ENCODE data around the gene LIN52.

LIN52 gene

DNA sequence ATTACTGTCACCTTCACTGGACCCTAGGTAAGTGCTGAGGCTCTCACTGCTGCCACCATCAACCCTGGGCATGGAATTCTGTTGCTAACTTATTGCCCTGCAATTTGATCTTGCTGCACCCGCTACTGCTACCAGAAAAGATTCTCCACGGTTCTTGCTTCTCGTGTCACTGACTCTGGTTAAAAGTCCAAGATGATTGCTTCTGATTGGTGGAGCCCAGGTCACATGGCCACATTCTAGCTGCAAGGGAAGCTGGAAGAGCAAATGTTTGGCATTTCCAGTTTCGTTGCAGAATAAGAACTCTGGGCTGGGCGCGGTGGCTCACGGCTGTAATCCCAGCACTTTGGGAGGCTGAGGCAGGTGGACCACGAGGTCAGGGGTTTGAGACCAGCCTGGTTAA, 147.0 kb downstream of the LIN52 start:
- in situ Hi-C loops (cut with MboI; ENCODE audit: low sequenced_read_pairs) = no loop called here

DNA sequence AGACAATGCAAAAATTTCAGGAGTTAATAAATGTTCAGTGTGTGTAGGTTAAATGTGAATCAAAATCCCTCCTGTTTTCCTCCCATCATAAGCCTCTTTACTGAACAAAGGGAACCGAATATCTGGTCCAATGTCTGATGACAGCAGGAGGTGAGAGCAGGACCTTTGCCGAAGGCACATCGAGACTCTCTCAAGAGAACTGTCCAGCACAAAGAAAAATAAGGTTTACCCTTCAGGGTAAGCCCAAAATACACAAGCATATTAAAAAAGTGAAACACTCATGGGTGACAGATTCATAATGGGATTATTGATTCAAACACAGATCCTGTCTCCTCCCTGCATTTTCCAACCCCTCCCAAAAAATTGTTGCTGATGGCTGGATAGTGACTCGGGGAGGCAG, 150.3 kb downstream of the LIN52 start:
- in situ Hi-C loops (cut with MboI; ENCODE audit: low sequenced_read_pairs) = no loop called here

DNA sequence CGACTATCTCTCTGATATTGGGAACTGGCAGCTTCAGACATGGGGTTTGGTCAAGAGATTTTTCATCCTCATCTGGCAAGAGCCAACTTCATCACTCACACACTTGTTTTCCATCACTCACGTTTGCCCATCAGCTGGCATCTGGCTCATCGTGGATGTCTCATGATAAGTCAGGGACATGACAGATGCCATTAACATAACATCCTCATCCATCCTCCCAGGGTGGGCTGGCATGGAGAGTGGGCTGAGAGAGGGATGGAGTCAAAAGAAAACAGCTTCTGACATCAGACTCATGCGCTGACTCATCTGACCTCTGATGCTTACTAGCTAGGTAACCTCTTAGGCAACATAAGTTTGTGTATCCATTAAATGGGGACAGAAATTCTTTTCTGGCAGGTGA, 152.7 kb downstream of the LIN52 start:
- in situ Hi-C loops (cut with MboI; ENCODE audit: low sequenced_read_pairs) = no loop called here

DNA sequence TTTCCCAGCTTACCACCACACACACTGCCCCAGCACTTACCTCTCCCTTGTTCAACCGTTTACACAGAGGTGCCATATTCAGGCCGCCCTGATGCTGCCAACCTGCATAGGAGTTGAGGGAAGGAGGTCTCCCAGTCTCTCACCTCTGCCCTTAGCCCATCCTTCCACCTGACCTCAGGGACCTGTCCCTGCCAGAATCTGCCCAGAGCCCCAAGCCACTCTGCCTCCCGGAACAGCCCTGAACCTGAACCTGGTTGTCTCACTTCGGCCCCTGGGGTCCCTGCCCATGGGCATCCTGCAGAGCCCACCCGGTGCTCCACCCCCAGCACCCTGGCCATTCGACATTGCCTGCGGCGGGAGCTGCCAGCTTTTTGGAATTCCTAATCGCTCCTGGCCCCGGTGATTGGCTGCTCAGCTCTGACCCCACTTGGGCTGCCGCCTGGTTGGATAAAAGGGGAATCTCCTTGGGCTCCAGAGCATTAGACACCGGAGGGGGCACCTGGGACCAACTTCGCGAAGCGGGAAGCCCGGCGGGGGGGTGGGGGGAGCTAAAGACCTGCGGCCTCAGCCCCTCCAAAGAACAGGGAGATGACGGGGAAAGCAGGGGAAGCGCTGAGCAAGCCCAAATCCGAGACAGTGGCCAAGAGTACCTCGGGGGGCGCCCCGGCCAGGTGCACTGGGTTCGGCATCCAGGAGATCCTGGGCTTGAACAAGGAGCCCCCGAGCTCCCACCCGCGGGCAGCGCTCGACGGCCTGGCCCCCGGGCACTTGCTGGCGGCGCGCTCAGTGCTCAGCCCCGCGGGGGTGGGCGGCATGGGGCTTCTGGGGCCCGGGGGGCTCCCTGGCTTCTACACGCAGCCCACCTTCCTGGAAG, 154.5 kb downstream of the LIN52 start, which contains the start of gene VSX2:
Gene VSX2, plus strand, starts transcription at position 476 of the 874 bp plus-strand sequence. Its CDS starts 113 bp downstream, at position 589.
- in situ Hi-C loops (cut with MboI; ENCODE audit: low sequenced_read_pairs) = no loop called here

DNA sequence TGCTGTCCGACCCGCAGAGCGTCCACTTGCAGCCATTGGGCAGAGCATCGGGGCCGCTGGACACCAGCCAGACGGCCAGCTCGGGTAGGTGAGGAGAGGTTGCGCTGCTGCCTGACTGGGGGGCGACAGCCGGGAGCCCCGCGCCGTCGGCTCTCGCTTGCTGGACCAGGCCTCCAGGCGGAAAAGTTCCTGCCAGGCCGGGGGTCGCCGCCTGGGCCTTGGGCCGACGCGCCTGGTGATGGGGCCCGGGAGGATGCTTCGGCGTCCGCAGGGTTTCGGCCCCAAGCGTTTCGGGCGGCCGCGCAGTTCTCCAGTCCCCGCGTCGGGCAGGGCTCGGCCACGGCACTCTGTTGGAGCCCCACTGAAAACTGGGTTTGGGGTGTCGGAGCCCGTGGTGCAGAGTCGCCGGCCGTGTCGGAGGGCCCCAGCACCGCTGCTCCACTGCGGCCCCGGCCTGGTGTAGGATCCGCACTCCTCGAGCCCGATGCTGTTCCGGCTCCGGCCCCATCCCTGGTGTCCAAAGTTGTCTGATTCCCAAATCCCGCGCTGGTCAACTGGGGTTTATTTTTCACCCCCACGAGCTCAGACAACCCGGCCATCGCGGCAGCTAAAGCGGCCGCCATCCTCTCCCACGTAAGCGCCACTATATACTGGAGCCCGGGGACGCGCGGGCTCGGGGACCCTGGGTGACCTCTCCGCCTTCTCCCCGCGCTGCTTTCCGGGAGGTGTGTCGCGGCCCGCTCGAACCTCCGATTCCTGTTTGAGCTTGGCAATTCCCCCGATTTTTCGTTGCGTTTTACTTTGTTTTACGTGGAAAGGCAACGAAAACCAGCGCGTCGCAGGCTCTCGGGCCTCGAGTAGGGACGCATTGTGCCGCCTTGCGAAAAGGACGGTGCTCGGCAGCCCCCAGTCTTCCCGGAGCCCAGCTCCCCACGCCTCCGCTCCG, 155.4 kb downstream of the LIN52 start:
- in situ Hi-C loops (cut with MboI; ENCODE audit: low sequenced_read_pairs) = no loop called here

DNA sequence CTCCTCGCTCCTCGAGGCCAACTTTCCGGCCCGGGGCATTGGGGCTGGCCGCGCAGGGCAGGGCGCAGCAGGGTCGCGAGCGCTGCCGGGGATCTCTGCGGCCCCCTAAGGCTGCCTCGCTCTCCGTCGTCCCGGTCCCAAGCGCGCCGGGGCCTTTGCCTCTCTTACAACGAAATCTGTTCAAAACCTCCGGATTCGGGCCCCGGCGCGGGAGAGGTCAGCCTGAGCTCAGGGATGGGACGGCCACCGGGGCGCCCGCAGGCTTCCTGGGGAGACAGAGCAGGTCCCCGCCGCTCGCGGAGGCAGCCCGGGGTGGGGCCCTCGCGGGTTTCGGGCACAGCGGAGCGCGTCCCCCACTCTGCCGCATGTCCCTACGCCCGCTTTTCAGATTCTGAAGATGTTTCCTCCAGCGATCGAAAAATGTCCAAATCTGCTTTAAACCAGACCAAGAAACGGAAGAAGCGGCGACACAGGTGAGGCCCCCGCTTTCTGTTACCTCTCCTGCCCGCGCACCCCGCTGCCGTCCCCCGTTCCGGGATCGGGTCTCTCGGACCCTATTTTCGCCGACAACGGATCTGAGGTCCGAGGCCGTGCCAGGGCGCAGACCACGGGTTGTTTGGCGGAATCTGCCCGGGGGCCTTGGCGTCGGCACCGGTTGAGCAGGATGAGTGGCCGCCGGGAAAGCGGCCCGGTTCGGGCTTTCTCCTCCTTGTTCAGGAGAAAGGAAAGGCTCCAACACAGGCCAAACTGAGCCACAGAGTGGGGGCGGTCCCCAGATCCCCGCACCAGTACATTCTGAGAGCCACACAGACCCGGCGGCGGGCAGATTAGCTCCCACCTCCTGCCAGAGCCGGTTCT, 156.3 kb downstream of the LIN52 start:
- in situ Hi-C loops (cut with MboI; ENCODE audit: low sequenced_read_pairs) = no loop called here

DNA sequence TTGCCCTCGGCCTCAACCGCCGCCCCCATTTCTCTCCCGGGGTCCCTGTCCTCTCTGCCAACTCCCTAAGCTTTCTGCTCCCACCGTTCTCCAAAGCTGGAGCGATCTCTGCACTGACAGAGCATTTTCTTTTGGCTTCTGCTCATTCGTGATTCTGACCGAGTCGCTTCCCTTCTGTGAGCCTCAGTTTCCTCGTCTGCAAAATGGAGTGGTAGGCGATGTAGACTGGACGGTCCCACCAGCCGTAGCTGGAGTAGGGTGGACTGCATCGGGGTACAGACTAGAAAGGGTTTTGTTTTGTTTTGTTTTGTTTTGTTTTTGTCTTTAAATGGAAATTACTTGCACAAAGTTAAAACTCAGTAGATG, 156.9 kb downstream of the LIN52 start:
- in situ Hi-C loops (cut with MboI; ENCODE audit: low sequenced_read_pairs) = no loop called here

DNA sequence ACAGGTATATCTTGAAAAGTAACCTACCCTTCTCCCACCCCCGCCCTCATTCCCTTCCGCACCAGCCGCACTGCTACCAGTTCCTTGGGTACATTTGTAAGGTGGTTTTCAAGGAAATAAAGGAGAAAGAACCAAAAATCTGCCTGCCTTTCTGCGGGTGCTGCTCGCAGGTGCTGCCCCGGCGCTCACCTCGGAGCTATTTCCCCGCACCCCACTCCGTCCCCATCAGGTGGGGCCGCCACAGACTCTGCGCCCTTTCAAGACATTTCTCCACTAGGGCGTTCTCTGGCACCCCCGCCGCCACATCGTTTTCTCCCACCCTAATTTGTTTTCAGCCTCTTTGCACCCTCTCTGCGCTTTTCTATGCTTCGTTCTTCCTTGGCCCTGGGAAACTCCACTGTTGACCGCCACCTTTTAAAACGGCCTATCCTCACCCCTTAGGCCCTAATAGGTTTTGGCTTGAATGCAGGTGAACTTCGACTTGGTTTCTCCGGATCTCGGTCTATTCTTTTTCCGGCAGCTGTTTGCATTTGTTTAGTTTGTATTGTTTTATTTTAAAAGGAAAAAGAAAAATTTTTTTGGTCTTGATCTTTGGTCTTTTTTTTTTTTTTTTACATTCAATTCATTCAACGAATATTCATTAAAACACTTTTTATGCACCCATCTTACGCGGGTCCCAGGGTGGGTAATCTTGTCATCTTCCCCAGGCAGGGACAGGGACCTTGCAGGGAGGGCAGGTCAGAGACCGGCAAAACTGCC, 157.4 kb downstream of the LIN52 start:
- in situ Hi-C loops (cut with MboI; ENCODE audit: low sequenced_read_pairs) = no loop called here

DNA sequence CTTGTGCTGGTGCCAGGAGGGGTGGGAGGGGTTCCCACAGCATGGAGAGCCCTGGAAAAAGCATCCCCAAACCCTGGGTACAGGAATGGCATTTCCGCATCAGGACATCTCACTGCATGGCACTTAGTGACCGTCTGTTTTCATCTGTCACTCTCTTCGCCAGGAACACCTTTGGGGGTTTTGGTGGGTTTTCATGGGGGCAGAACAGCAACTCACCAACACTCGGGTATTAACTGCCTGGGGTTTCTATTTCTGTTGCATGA, 158.0 kb downstream of the LIN52 start:
- in situ Hi-C loops (cut with MboI; ENCODE audit: low sequenced_read_pairs) = no loop called here

DNA sequence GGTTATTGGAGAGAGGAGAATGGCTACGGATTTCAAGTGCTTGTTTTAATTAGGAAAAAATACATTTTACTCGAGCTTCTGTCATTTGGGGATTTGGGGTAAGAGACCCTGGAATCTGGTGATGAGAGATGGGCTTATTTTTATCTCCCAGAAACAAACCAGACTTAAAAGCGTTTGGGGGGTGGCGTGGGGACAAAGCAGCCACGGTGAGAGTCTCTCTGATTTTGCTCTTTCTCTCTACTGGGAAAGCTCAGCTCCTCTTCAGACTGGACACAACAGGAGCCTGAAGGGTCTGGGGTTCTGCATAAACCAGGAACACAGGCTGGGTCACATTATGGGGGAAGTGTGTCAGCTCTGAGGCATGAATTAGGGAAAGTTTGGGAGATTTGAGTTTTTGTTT, 158.3 kb downstream of the LIN52 start:
- in situ Hi-C loops (cut with MboI; ENCODE audit: low sequenced_read_pairs) = no loop called here

DNA sequence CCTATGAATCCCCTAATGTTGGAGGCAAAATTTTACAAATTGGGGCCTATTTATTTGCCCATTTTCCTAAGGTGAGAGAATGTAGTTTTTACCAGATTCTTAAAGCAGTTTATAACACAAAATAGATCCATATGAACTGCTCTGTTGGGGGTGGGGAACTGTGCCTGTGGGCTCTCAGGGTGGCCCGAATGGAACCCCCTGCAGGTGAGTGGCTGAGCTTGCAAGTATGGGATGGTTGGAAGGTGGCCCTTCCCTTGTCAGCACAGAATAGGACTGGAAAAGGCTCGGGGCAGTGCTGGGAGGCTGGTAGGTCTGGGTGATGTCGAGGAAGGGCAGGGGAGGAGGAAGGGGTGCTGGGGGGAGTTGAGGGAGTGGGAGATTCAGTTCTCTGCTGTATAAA, 159.4 kb downstream of the LIN52 start:
- in situ Hi-C loops (cut with MboI; ENCODE audit: low sequenced_read_pairs) = no loop called here

DNA sequence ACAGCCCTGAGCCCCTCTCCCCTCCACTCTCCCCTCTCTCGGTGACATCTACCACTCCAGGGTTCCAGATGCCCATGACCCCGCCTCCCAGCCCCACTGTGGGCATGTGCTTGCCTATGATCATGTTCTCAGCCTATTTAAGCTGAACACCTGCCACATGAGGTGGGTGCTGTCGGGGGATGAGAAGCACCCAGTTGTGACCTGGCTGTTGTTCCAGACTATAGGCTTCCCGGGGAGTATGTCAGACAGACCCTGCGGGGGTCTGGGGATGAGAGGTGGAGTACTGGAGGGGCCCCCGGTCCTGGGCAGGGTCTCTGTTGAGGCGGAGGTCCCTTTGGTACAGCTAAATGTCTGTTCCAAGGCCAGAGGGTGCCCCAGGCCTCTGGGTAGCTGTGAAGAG, 160.5 kb downstream of the LIN52 start:
- in situ Hi-C loops (cut with MboI; ENCODE audit: low sequenced_read_pairs) = no loop called here

DNA sequence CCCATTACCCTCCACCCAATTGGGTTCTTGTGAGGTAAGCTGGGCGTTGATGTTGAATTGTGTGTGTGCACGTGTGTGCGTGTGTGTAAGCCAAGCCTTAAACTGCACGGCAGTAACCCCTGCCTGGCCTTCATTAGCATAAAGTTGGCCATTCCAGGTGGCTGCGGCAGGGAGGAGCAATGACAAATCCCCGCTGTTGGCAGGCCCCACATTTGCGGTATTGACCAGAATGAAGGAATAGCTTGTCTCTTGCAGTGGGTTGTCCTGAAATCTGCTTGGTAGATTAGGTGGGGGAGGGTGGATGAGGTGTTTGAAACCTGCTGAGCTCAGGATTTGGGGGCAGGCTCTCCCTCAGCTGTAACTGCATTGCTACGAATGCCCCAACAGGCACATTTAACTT, 161.8 kb downstream of the LIN52 start:
- in situ Hi-C loops (cut with MboI; ENCODE audit: low sequenced_read_pairs) = no loop called here

DNA sequence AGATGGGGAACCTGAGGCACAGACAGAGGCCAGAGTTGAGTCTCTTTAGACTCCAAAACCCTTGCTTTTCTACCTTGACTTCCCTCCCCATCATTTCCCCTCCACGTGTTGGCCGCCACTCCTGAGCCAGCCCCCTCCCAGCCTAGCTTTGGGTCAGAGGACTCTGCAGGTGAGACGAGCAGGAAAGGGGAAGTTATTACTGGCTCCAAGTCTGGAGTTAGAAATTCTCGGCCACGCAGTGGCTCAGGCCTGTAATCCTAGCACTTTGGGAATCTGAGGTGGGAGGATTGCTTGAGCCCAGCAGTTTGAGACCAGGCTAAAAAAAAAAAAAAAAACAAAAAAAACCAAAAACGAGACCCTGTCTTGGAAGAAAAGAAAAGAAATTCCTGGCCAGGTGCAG, 163.3 kb downstream of the LIN52 start:
- in situ Hi-C loops (cut with MboI; ENCODE audit: low sequenced_read_pairs) = no loop called here

DNA sequence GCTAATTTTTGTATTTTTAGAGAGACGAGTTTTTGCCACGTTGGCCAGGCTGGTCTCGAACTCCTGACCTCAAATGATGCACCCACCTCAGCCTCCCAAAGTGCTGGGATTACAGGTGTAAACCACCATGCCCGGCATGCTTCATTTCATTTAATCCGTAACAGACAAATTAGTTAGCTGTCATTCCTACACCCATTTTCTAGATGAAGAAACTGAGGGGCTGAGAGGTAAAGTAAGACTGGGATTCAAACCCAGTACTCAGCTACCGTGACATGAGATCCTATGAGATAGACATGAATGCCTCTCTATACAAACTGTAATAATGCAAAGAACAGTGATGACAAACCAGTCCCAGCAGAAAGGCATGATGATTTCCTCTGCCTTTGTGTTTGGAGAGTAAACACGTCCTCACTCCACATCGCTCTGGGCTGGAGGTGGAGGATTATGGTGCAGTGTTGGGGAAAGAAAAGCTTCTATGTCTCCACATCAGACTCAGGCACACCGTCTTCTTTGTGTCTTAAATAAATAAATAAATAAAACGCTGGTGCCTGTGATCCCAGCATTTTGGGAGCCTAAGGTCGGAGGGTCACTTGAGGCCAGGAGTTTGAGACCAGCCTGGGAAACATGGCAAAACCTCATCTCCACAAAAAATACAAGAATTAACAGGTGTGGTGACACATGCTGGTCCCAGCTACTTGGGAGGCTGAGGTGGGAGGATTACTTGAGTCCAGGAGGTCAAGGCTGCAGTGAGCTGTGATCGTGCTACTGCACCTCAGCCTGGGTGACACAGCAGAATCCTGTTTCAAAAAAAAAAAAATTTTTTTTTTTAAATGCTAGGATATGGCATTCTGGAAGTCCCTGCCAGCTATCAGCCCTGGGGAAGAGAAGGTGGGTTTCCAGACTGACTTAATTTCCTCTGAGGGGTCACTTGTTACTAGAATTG, 164.9 kb downstream of the LIN52 start:
- in situ Hi-C loops (cut with MboI; ENCODE audit: low sequenced_read_pairs) = no loop called here
